IMR-90 (cell line): ENCODE data around the gene PDRG1. TPM values are rescaled to one million over a fixed set of nuclear protein-coding genes. Genes with fewer than 3 reads are reported as not detected.

Experiments
- ATAC-seq: fragments of 200-7000 bp; cut with Tn5 transposase; 2 replicates; pipeline ENCODE4 v1.9.1; 2020; ENCODE audit warnings: low read depth, mild to moderate bottlenecking, moderate library complexity
- BruUV-seq: library from RNA; stranded (reverse); fragments of 400-500 nt; replicated peaks from 2 replicates; lab custom pipeline; 2021; lab: Mats Ljungman, UMichigan
- CTCF ChIA-PET: fragments of 300-600 bp; formaldehyde crosslinking; extraction: SDS; loops from one replicate; lab custom pipeline; 2021; ENCODE audit warnings: antibody characterized with exemption; lab: Yijun Ruan, JAX
- POLR2A ChIA-PET: fragments of 300-600 bp; sonication (Branson Sonifier 250); formaldehyde crosslinking; loops from one replicate; lab custom pipeline; 2022; ENCODE audit warnings: antibody characterized with exemption; ENCODE audit not compliant: unreplicated experiment; lab: Charles Lee
- DNase-seq: peaks from one replicate; pipeline ENCODE4 v3.0.0; 2013
- H2AFZ ChIP-seq: replicated peaks from 2 replicates; pipeline ENCODE3; 2013; ENCODE audit warnings: low read length, mild to moderate bottlenecking; ENCODE audit not compliant: poor library complexity
- H2AK5ac ChIP-seq: 2 replicates; pipeline ENCODE4 v1.6.1; 2013; ENCODE audit warnings: low read depth, low read length, inconsistent platforms
- H2AK9ac ChIP-seq: replicated peaks from 2 replicates; pipeline ENCODE3; 2013; ENCODE audit warnings: mild to moderate bottlenecking, low read depth, low read length, moderate library complexity; ENCODE audit not compliant: poor library complexity
- H2BK120ac ChIP-seq: 2 replicates; pipeline ENCODE4 v1.6.1; 2013; ENCODE audit warnings: low read depth, low read length, inconsistent platforms
- H2BK15ac ChIP-seq: 3 replicates; pipeline ENCODE4 v1.6.1; 2013; ENCODE audit warnings: low read depth, low read length, inconsistent platforms
- H2BK20ac ChIP-seq: 2 replicates; pipeline ENCODE4 v1.6.1; 2013; ENCODE audit warnings: low read depth, mild to moderate bottlenecking, inconsistent platforms, low read length, moderate library complexity
- H2BK5ac ChIP-seq: 2 replicates; pipeline ENCODE4 v1.6.1; 2013; ENCODE audit warnings: mild to moderate bottlenecking, low read depth, low read length, inconsistent platforms; ENCODE audit not compliant: poor library complexity, severe bottlenecking
- H3K14ac ChIP-seq: replicated peaks from 2 replicates; pipeline ENCODE4 v1.6.1; 2013; ENCODE audit warnings: low read depth, low read length, inconsistent platforms
- H3K18ac ChIP-seq: 2 replicates; pipeline ENCODE4 v1.6.1; 2013; ENCODE audit warnings: low read depth, low read length, control low read depth
- H3K23ac ChIP-seq: 2 replicates; pipeline ENCODE4 v1.6.1; 2013; ENCODE audit warnings: low read depth, low read length, inconsistent platforms
- H3K27ac ChIP-seq: 2 replicates; pipeline ENCODE4 v1.5.1; 2013; ENCODE audit warnings: mild to moderate bottlenecking, control low read depth, low read length; ENCODE audit not compliant: insufficient read depth
- H3K27me3 ChIP-seq: 2 replicates; pipeline ENCODE4 v1.6.1; 2013; ENCODE audit warnings: low read length; ENCODE audit not compliant: control insufficient read depth, insufficient read depth
- H3K36me3 ChIP-seq: 2 replicates; pipeline ENCODE4 v1.6.1; 2013; ENCODE audit warnings: low read length, mixed read lengths; ENCODE audit not compliant: control insufficient read depth, insufficient read depth
- H3K4ac ChIP-seq: 2 replicates; pipeline ENCODE4 v1.6.1; 2013; ENCODE audit warnings: low read depth, low read length, inconsistent platforms
- H3K4me1 ChIP-seq: 2 replicates; pipeline ENCODE4 v1.6.1; 2013; ENCODE audit warnings: low read length, mixed read lengths; ENCODE audit not compliant: control insufficient read depth, insufficient read depth
- H3K4me2 ChIP-seq: 2 replicates; pipeline ENCODE4 v1.6.1; 2013; ENCODE audit warnings: low read depth, mild to moderate bottlenecking, control low read depth, low read length, moderate library complexity
- H3K4me3 ChIP-seq: 2 replicates; pipeline ENCODE4 v1.5.1; 2013; ENCODE audit warnings: low read depth, mild to moderate bottlenecking, control low read depth, low read length, moderate library complexity; ENCODE audit not compliant: insufficient read depth
- H3K56ac ChIP-seq: 2 replicates; pipeline ENCODE4 v1.6.1; 2013; ENCODE audit warnings: low read length, inconsistent platforms; ENCODE audit not compliant: insufficient read depth; ENCODE audit errors: extremely low read depth
- H3K79me1 ChIP-seq, 2 experiments: 2 replicates each; pipeline ENCODE4 v1.6.1; 2013; ENCODE audit warnings: low read length in 2 of 2, inconsistent platforms in 1 of 2, low read depth in 1 of 2
- H3K9ac ChIP-seq: 2 replicates; pipeline ENCODE4 v1.6.1; 2013; ENCODE audit warnings: low read depth, low read length, control low read depth
- H3K9me1 ChIP-seq: 2 replicates; pipeline ENCODE4 v1.6.1; 2013; ENCODE audit warnings: low read length, inconsistent platforms; ENCODE audit not compliant: insufficient read depth
- H3K9me3 ChIP-seq: 2 replicates; pipeline ENCODE4 v1.6.1; 2013; ENCODE audit warnings: low read length; ENCODE audit not compliant: control insufficient read depth, insufficient read depth
- H4K20me1 ChIP-seq: 2 replicates; pipeline ENCODE4 v1.6.1; 2013; ENCODE audit warnings: low read length, inconsistent platforms; ENCODE audit not compliant: insufficient read depth
- H4K5ac ChIP-seq: 2 replicates; pipeline ENCODE4 v1.6.1; 2013; ENCODE audit warnings: mild to moderate bottlenecking, low read depth, low read length, control low read depth
- H4K8ac ChIP-seq, 2 experiments: 2 replicates each; pipeline ENCODE4 v1.6.1; 2013; ENCODE audit warnings: low read depth in 2 of 2, low read length in 2 of 2, control low read depth in 1 of 2, inconsistent platforms in 1 of 2
- H4K91ac ChIP-seq: 2 replicates; pipeline ENCODE4 v1.6.1; 2013; ENCODE audit warnings: low read depth, low read length, inconsistent platforms; ENCODE audit not compliant: insufficient read depth
- BHLHE40 ChIP-seq: fragments of 150-350 bp; IDR thresholded peaks from 2 replicates; pipeline ENCODE4 v1.6.1; 2016; ENCODE audit warnings: mild to moderate bottlenecking, low read depth, low read length
- CEBPB ChIP-seq: IDR thresholded peaks from 2 replicates; pipeline ENCODE4 v1.6.1; 2012; ENCODE audit warnings: low read depth, low read length, improper control_type of control experiment
- CHD1 ChIP-seq: IDR thresholded peaks from 2 replicates; pipeline ENCODE4 v1.6.1; 2012; ENCODE audit warnings: low read depth, low read length, improper control_type of control experiment
- ELK1 ChIP-seq: fragments of 150-350 bp; IDR thresholded peaks from 2 replicates; pipeline ENCODE4 v1.6.1; 2016; ENCODE audit warnings: low read depth, mild to moderate bottlenecking, low read length, moderate library complexity, borderline replicate concordance
- NFE2L2 ChIP-seq: fragments of 150-350 bp; IDR thresholded peaks from 2 replicates; pipeline ENCODE4 v1.6.1; 2016; ENCODE audit warnings: low read depth, mild to moderate bottlenecking, low read length
- POLR2A ChIP-seq: IDR thresholded peaks from 2 replicates; pipeline ENCODE4 v1.6.1; 2012; ENCODE audit warnings: mild to moderate bottlenecking, low read depth, low read length
- RAD21 ChIP-seq: IDR thresholded peaks from 2 replicates; pipeline ENCODE4 v1.6.1; 2012; ENCODE audit warnings: low read length, improper control_type of control experiment
- RFX5 ChIP-seq: IDR thresholded peaks from 2 replicates; pipeline ENCODE4 v1.8.0; 2012; ENCODE audit warnings: low read depth, mild to moderate bottlenecking, low read length, moderate library complexity
- SMC3 ChIP-seq: fragments of 150-350 bp; IDR thresholded peaks from 2 replicates; pipeline ENCODE4 v1.6.1; 2016; ENCODE audit warnings: low read depth, mild to moderate bottlenecking, antibody characterized with exemption, low read length, moderate library complexity
- USF2 ChIP-seq: fragments of 150-350 bp; IDR thresholded peaks from 2 replicates; pipeline ENCODE4 v1.6.1; 2017; ENCODE audit warnings: mild to moderate bottlenecking, antibody characterized with exemption, low read length, low read depth
- WGBS, 2 experiments: methylation state at CpG; one replicate each; pipeline versions ENCODE4 v1.1.5 to v1.1.7; 2013; ENCODE audit warnings: missing lambda C conversion rate in 2 of 2; ENCODE audit not compliant: insufficient read length in 1 of 2; ENCODE audit errors: extremely low coverage in 2 of 2; 5-methylcytosine and 5-hydroxymethylcytosine counted together
- dilution Hi-C: fragments of 300-500 bp; cut with HindIII; formaldehyde crosslinking; loops from one replicate; pipeline ENCODE4 v1.14.3; 2018; ENCODE audit warnings: low sequenced_read_pairs; ENCODE audit not compliant: unreplicated experiment
- in situ Hi-C: fragments of 300-500 bp; cut with MboI; formaldehyde crosslinking; loops from 3 replicates; pipeline ENCODE4 v1.14.3; 2019; ENCODE audit warnings: low sequenced_read_pairs, inconsistent platforms, mixed read lengths
- intact Hi-C: fragments of 100-400 bp; cut with micrococcal nuclease; formaldehyde crosslinking; loops from 2 replicates; pipeline ENCODE4 v1.10.0; 2022
- polyA plus RNA-seq, 3 experiments: library from polyadenylated mRNA; depleted of rRNA; stranded (reverse); fragments of >200 nt; gene quantifications; 2 replicates each; pipeline ENCODE4 v1.2.3, GENCODE V29; 2012; ENCODE audit warnings: low replicate concordance in 1 of 3
- total RNA-seq: library from RNA; depleted of rRNA; stranded (reverse); fragments of >200 nt; gene quantifications from 2 replicates; pipeline ENCODE4 v1.2.3, GENCODE V29; 2012

The PDRG1 gene
- total and polyA plus RNA-seq, 2 of the 4 experiments (the other 2 are of a cell fraction): 5.0 to 15.7 TPM

- Histone ChIP-seq H3K27ac (no peak overlapping the region), H3K9me3 (no peaks in the 10 kb centered on the region), H3K56ac (no peak overlapping the region), H2AK5ac (no peak overlapping the region), H3K27me3 (peaks cover 60% of the 10 kb centered on the region), H2BK120ac (no peak overlapping the region), H4K20me1 (no peaks in the 10 kb centered on the region), H2AFZ (no peak overlapping the region), H3K9me1 (no peaks in the 10 kb centered on the region), H3K4me3 (no peak overlapping the region), H4K5ac (no peak overlapping the region), H3K4me1 (no peaks in the 10 kb centered on the region), H3K14ac (no peak overlapping the region), H4K91ac (no peak overlapping the region), H4K8ac (no peak overlapping the region), H2BK20ac (no peak overlapping the region), H3K4me2 (no peak overlapping the region), H3K9ac (no peak overlapping the region), H3K4ac (no peak overlapping the region), H2BK5ac (no peak overlapping the region), H3K36me3 (no peaks in the 10 kb centered on the region), H3K79me1 (no peaks in the 10 kb centered on the region), H3K23ac (no peak overlapping the region), H2BK15ac (no peak overlapping the region), H3K18ac (no peak overlapping the region), H2AK9ac (no peak overlapping the region)
- dilution Hi-C loops (no loop called here), intact Hi-C loops (no loop called here), in situ Hi-C loops (no loop called here)
- CTCF ChIA-PET: no interaction called here
- 84% methylated on average over 10 of the region's 18 CpGs; no CpG with 5 or more reads in 1 of the 2 experiments for WGBS, 2 experiments
- ATAC-seq: no peak
- POLR2A ChIA-PET: no interaction called here
- BruUV-seq: no TSS peak
- TF ChIP-seq BHLHE40: no peak
- TF ChIP-seq USF2: no peak
- TF ChIP-seq RFX5: no peak
- TF ChIP-seq RAD21: no peak
- no peak for TF ChIP-seq ELK1
- no peak for TF ChIP-seq SMC3
- TF ChIP-seq NFE2L2: no peak
- no peak for TF ChIP-seq CEBPB
- no peak for TF ChIP-seq CHD1
- no peak for TF ChIP-seq POLR2A
- DNase-seq: no peak
Observed at GRCh38 chr20:31996996-31997395, 45.1 kb upstream of the PDRG1 start.
